Immature natural killer cell (primary cell): ENCODE results near the gene CBL. TPM values are rescaled to one million over a fixed set of nuclear protein-coding genes. Genes with fewer than 3 reads are reported as not detected.

Source experiments
- DNase-seq, 3 donors: peaks; one replicate each; pipeline ENCODE4 v3.0.0; 2022; ENCODE audit warnings: mixed read lengths in 1 of 3
- H3K27ac Mint-ChIP-seq, 6 donors: one replicate each; pipeline ENCODE4 v1.8.0; 2020; ENCODE audit warnings: mixed read lengths in 6 of 6, mild to moderate bottlenecking in 5 of 6, inconsistent platforms in 4 of 6, moderate library complexity in 3 of 6
- H3K27me3 Mint-ChIP-seq, 3 donors: one replicate each; pipeline ENCODE4 v1.8.0; 2020 to 2021; ENCODE audit warnings: low read depth in 3 of 3, mild to moderate bottlenecking in 3 of 3, mixed read lengths in 3 of 3, moderate library complexity in 3 of 3, inconsistent platforms in 1 of 3
- H3K36me3 Mint-ChIP-seq, 3 donors: one replicate each; pipeline ENCODE4 v1.8.0; 2020; ENCODE audit warnings: mixed read lengths in 3 of 3, inconsistent platforms in 2 of 3, mild to moderate bottlenecking in 2 of 3
- H3K4me1 Mint-ChIP-seq, 2 donors: one replicate each; pipeline ENCODE4 v1.8.0; 2020; ENCODE audit warnings: inconsistent platforms in 2 of 2, mild to moderate bottlenecking in 2 of 2, mixed read lengths in 2 of 2, moderate library complexity in 1 of 2
- H3K4me3 Mint-ChIP-seq, 5 donors: one replicate each; pipeline ENCODE4 v1.8.0; 2020; ENCODE audit warnings: mild to moderate bottlenecking in 5 of 5, mixed read lengths in 5 of 5, inconsistent platforms in 3 of 5, moderate library complexity in 3 of 5
- H3K9me3 Mint-ChIP-seq, 6 donors: one replicate each; pipeline ENCODE4 v1.8.0; 2020; ENCODE audit warnings: mild to moderate bottlenecking in 6 of 6, mixed read lengths in 6 of 6, inconsistent platforms in 4 of 6, moderate library complexity in 3 of 6
- polyA plus RNA-seq, 3 donors: library from polyadenylated mRNA; unstranded; fragments of 300-500 nt; fragmentation: Illumina TruSeq; gene quantifications; one replicate each; pipeline ENCODE4 v1.2.3, GENCODE V29; 2021

The CBL gene
- polyA plus RNA-seq, 3 donors from 2014 or later = 1.1 to 9.6 (median 5.0) TPM

GRCh38 chr11:119341222-119342022, 135.3 kb downstream of the CBL start:
- Mint-ChIP-seq H3K9me3 (no peaks in the 10 kb centered on the region), H3K4me1 (peaks cover 13 to 14% of the 10 kb centered on the region in 2 donors), H3K36me3 (no peaks in the 10 kb centered on the region), H3K27me3 (peaks cover 7 to 14% (median 9%) of the 10 kb centered on the region in 3 donors), H3K27ac (no peak overlapping the region), H3K4me3 (no peak overlapping the region)
- no peak for DNase-seq

DNA sequence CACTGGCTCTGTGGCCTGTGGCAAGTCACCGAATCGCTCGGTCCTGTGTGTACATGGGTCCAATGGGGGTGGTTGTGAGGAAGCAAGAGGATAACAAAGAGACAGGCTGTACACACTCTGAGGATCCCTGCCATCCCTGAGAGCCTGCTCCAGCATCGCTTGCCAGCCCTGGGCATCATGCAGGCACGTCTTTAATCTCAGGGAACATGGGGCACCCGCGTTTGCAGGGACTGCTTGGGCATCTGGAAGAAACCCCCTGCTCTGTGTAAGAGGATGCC, 135.8 kb downstream of the CBL start:
- no peak for DNase-seq
- Mint-ChIP-seq H3K9me3 (no peaks in the 10 kb centered on the region), H3K4me1 (peaks cover 12 to 13% of the 10 kb centered on the region in 2 donors), H3K27me3 (peaks cover 7 to 14% (median 9%) of the 10 kb centered on the region in 3 donors), H3K27ac (no peak overlapping the region), H3K4me3 (no peak overlapping the region), H3K36me3 (no peaks in the 10 kb centered on the region)

- H3K36me3 Mint-ChIP-seq = no peaks in the 10 kb centered on the region
- H3K4me1 Mint-ChIP-seq = peaks cover 12 to 13% of the 10 kb centered on the region in 2 donors
- DNase-seq = no peak
- H3K27me3 Mint-ChIP-seq = peaks cover 7 to 14% (median 11%) of the 10 kb centered on the region in 3 donors
- H3K27ac Mint-ChIP-seq = no peak overlapping the region
- no peak overlapping the region for H3K4me3 Mint-ChIP-seq
- H3K9me3 Mint-ChIP-seq = no peaks in the 10 kb centered on the region
Observed at GRCh38 chr11:119342362-119343130, 136.4 kb downstream of the CBL start.

- Mint-ChIP-seq H3K4me1 (peaks cover 7 to 10% of the 10 kb centered on the region in 2 donors), H3K27ac (no peak overlapping the region), H3K4me3 (no peak overlapping the region), H3K9me3 (no peaks in the 10 kb centered on the region), H3K36me3 (no peaks in the 10 kb centered on the region), H3K27me3 (peaks cover 5 to 10% (median 9%) of the 10 kb centered on the region in 3 donors)
- no peak for DNase-seq
Observed at GRCh38 chr11:119343726-119344125, 137.6 kb downstream of the CBL start.

- Mint-ChIP-seq H3K27me3 (peaks cover 5 to 10% (median 7%) of the 10 kb centered on the region in 3 donors), H3K4me3 (no peak overlapping the region), H3K4me1 (peaks cover 0 to 5% of the 10 kb centered on the region in 2 donors), H3K9me3 (no peaks in the 10 kb centered on the region), H3K36me3 (no peaks in the 10 kb centered on the region), H3K27ac (no peak overlapping the region)
- no peak for DNase-seq
Observed at GRCh38 chr11:119344291-119345010, 138.3 kb downstream of the CBL start.

- no peak for DNase-seq
- Mint-ChIP-seq H3K27me3 (peaks cover 5 to 10% (median 10%) of the 10 kb centered on the region in 3 donors), H3K4me1 (peaks cover 0 to 4% of the 10 kb centered on the region in 2 donors), H3K36me3 (no peaks in the 10 kb centered on the region), H3K9me3 (no peaks in the 10 kb centered on the region), H3K4me3 (no peak overlapping the region), H3K27ac (no peak overlapping the region)
Observed at GRCh38 chr11:119345685-119346084, 139.5 kb downstream of the CBL start.

DNA sequence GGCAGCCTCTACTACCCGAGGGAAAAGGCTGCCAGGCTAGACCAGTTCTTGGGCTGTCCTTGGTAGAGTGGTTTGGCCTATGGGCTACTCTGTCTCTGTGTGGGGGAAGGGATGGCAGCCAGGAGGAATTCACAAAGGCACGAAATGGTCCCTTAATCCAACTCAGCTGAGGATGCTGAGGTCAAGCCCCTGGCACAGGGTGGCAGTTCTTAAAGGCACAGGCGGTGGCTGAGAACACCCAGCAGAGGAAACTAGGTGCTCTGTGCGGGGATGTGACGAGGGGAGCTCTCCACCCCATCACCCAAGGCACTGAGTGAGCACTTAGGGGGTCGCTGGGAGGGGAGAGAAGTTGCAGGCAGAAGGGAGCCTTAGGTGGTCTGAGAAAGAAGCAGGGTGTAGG, 140.5 kb downstream of the CBL start, which contains the start of gene MFRP:
MFRP (minus strand) TSS at position 101 of the 400 bp plus-strand sequence. CDS start 192 bp downstream, outside the sequence.
- H3K4me1 Mint-ChIP-seq = no peaks in the 10 kb centered on the region
- H3K36me3 Mint-ChIP-seq = peaks cover 0 to 2% (median 0%) of the 10 kb centered on the region in 3 donors
- H3K27ac Mint-ChIP-seq = no peak within 1 kb of the TSS

DNA sequence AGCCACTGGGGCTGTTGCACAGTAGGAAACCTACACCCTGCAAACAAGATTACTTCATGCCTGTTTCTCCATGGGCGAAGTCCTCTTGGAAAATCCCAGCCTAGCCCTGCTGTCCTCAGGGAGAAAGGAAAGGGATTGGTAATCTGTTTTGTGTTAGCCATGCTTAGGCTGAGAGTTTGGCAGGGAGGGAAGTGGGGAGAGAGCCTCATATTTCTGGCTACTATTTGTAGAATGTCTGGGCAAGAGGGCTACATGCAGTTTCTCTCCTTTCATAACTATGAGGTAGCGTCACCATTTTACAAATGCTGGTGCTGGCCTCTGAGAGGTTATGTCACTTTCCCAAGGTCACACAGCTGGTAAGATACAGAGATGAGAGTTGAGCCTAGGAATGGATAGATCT, 141.1 kb downstream of the CBL start:
- Mint-ChIP-seq H3K4me3 (no peak overlapping the region), H3K36me3 (peaks cover 0 to 2% (median 0%) of the 10 kb centered on the region in 3 donors), H3K4me1 (no peaks in the 10 kb centered on the region), H3K27ac (no peak overlapping the region), H3K27me3 (peaks cover 3 to 8% (median 5%) of the 10 kb centered on the region in 3 donors), H3K9me3 (no peaks in the 10 kb centered on the region)
- DNase-seq = no peak

More for the DNA sequence above, 140.5 kb downstream of the CBL start, which contains the start of gene MFRP:
- no peak for DNase-seq
- no peaks in the 10 kb centered on the region for H3K9me3 Mint-ChIP-seq
- H3K27me3 Mint-ChIP-seq = peaks cover 5 to 8% (median 6%) of the 10 kb centered on the region in 3 donors
- H3K4me3 Mint-ChIP-seq = no peak within 1 kb of the TSS

GRCh38 chr11:119347940-119348605, 141.9 kb downstream of the CBL start:
- no peaks in the 10 kb centered on the region for H3K9me3 Mint-ChIP-seq
- no peak overlapping the region for H3K27ac Mint-ChIP-seq
- H3K4me3 Mint-ChIP-seq = no peak overlapping the region
- DNase-seq = no peak
- peaks cover 4 to 11% (median 5%) of the 10 kb centered on the region in 3 donors for H3K27me3 Mint-ChIP-seq
- H3K36me3 Mint-ChIP-seq = peaks cover 0 to 3% (median 2%) of the 10 kb centered on the region in 3 donors
- H3K4me1 Mint-ChIP-seq = no peaks in the 10 kb centered on the region

GRCh38 chr11:119350302-119350701, 144.2 kb downstream of the CBL start:
- peaks cover 3 to 7% (median 4%) of the 10 kb centered on the region in 3 donors for H3K27me3 Mint-ChIP-seq
- H3K9me3 Mint-ChIP-seq = no peaks in the 10 kb centered on the region
- H3K36me3 Mint-ChIP-seq = peaks cover 0 to 3% (median 2%) of the 10 kb centered on the region in 3 donors
- H3K4me3 Mint-ChIP-seq = no peak overlapping the region
- H3K4me1 Mint-ChIP-seq = no peaks in the 10 kb centered on the region
- no peak for DNase-seq
- H3K27ac Mint-ChIP-seq = no peak overlapping the region

DNA sequence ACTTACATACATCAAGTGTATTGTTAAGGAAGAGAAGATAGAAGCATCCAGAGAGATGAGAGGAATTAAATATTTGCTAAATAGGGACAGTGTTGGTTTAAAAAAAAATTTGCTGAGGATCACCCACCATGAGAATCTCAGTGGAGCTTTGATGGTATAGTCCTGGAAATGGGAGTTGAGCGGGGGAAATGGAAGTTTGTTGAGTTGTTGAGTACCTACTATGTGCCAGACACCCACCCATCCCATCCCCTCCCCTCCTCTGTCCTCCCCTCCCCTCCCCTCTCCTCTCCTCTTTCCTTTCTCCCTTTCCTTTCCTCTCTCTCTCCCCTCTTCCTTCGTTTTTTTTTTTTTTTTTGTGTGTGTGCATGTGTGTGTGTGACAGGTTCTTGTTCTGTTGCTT, 145.1 kb downstream of the CBL start:
- no peak overlapping the region for H3K4me3 Mint-ChIP-seq
- H3K9me3 Mint-ChIP-seq = no peaks in the 10 kb centered on the region
- peaks cover 2 to 4% of the 10 kb centered on the region in 2 donors for H3K4me1 Mint-ChIP-seq
- peaks cover 4 to 10% (median 6%) of the 10 kb centered on the region in 3 donors for H3K27me3 Mint-ChIP-seq
- DNase-seq = no peak
- H3K27ac Mint-ChIP-seq = peak overlapping the region in 1 of 6 donors; percentile 61
- H3K36me3 Mint-ChIP-seq = peaks cover 0 to 3% (median 2%) of the 10 kb centered on the region in 3 donors

DNA sequence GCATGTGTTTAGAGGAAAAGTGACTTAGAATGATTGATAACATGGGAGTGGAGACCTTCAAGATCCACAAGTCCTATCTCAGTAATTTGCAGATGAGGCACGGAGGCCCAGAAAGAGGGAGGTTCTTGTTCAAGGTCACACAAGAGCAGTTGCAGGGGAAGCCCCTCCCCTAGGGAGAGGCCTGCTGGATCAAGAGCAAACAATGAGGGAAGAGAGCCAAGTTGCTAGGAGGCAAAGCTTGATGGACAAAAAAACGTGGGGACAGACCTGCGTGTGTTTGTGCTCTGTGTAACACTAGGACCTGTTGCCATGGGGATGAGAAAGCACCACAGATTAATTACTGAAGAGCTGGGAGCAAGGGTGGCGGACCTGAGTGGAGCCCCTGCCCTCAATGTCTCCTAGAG, 146.7 kb downstream of the CBL start:
- Mint-ChIP-seq H3K27me3 (peaks cover 4 to 14% (median 11%) of the 10 kb centered on the region in 3 donors), H3K36me3 (peaks cover 0 to 3% (median 2%) of the 10 kb centered on the region in 3 donors), H3K4me1 (peaks cover 5 to 10% of the 10 kb centered on the region in 2 donors), H3K9me3 (no peaks in the 10 kb centered on the region), H3K4me3 (no peak overlapping the region), H3K27ac (no peak overlapping the region)
- no peak for DNase-seq
